Measurements from ENCODE around the gene VAMP5.

GRCh38 chr2:85541753-85542457, 42.3 kb upstream of the VAMP5 start:
- TF ChIP-seq, protein P1, sequence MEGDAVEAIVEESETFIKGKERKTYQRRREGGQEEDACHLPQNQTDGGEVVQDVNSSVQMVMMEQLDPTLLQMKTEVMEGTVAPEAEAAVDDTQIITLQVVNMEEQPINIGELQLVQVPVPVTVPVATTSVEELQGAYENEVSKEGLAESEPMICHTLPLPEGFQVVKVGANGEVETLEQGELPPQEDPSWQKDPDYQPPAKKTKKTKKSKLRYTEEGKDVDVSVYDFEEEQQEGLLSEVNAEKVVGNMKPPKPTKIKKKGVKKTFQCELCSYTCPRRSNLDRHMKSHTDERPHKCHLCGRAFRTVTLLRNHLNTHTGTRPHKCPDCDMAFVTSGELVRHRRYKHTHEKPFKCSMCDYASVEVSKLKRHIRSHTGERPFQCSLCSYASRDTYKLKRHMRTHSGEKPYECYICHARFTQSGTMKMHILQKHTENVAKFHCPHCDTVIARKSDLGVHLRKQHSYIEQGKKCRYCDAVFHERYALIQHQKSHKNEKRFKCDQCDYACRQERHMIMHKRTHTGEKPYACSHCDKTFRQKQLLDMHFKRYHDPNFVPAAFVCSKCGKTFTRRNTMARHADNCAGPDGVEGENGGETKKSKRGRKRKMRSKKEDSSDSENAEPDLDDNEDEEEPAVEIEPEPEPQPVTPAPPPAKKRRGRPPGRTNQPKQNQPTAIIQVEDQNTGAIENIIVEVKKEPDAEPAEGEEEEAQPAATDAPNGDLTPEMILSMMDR (IDR thresholded peaks at IDR 0.05): no peak
- TF ChIP-seq POLR2A (IDR thresholded peaks at IDR 0.05): peak in 1 of 3 donors; percentile 11
